GM23248 (cell line): ENCODE results near the gene DNASE1.

Experiments
- EZH2 ChIP-seq: fragments of 200-600 bp; sonication (generic); IDR thresholded peaks from 2 replicates; pipeline ENCODE4 v1.6.1; 2018; ENCODE audit warnings: antibody characterized with exemption, mild to moderate bottlenecking; ENCODE audit not compliant: insufficient read depth, poor library complexity, severe bottlenecking
- EZH2phosphoT487 ChIP-seq: fragments of 200-600 bp; sonication (generic); IDR thresholded peaks from 2 replicates; pipeline ENCODE4 v1.6.1; 2018; ENCODE audit warnings: antibody characterized with exemption, moderate library complexity, mild to moderate bottlenecking, low read depth; ENCODE audit not compliant: insufficient read depth

DNA sequence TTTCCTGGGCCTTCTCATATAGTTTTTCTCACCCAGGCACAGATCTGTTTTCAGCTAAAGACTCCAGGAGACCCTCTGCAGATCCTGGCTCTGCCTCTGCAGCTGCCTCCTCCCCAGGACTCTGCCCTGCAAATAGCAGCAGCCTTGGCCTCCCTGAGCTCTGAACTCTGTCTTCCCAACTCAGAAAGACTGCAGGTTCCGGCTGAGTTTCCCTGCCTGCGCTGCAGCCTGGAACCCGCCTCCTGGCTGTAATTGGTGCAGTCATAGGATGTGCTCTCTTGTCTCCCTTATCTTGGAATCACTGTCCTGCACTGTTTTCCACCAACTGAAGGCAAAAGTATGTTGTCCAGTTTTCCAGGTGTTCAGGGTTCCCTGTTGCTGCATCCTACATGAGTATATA is 14.3 kb upstream of the DNASE1 start:
- TF ChIP-seq EZH2phosphoT487 (no peak), EZH2 (no peak)
